GM12872 (cell line): ENCODE measurements around the gene ATP11C.

ENCODE experiments used
- TF ChIP-seq, protein P1 (sequence below): IDR thresholded peaks from 3 replicates; pipeline ENCODE4 v1.5.1; 2011; ENCODE audit warnings: low read depth, mild to moderate bottlenecking, low read length, moderate library complexity; ENCODE audit not compliant: insufficient read depth

The ATP11C gene

DNA sequence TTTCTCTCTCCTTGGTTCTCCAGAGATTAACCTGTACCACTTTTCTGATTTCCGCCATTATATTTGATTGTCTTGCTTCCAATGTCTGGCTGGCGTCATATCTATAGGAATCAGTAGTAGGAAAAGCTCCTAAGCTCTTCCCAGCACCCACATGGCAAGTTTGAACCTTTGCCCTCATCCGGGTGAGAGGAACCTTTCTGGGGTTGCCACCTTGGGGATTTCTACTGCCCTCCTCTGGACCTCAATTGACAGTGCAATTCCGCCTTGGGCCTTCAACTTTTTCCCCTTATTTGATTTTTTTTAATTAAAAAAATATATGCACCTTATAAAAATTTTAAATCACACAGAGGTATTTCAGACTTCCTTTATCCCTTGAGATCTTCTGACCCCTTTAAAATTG lies 34.4 kb upstream of the ATP11C start:
- TF ChIP-seq, protein P1, sequence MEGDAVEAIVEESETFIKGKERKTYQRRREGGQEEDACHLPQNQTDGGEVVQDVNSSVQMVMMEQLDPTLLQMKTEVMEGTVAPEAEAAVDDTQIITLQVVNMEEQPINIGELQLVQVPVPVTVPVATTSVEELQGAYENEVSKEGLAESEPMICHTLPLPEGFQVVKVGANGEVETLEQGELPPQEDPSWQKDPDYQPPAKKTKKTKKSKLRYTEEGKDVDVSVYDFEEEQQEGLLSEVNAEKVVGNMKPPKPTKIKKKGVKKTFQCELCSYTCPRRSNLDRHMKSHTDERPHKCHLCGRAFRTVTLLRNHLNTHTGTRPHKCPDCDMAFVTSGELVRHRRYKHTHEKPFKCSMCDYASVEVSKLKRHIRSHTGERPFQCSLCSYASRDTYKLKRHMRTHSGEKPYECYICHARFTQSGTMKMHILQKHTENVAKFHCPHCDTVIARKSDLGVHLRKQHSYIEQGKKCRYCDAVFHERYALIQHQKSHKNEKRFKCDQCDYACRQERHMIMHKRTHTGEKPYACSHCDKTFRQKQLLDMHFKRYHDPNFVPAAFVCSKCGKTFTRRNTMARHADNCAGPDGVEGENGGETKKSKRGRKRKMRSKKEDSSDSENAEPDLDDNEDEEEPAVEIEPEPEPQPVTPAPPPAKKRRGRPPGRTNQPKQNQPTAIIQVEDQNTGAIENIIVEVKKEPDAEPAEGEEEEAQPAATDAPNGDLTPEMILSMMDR = peak; percentile 48

DNA sequence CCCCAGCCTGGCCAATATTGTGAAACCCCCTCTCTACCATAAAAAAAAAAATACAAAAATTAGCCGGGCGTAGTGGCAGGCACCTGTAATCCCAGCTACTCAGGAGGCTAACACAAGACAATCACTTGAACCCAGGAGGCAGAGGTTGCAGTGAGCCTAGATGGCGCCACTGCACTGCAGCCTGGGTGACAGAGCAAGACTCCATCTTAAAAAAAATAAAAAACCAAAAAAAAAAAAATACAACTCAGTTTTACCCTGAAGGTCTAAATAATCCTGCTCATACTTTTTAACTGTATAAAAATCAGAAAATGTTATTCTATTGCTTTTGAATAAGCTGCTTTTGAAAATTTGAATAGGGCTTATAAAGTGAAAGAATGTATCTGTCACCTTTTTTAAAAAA lies 33.3 kb upstream of the ATP11C start:
- TF ChIP-seq, protein P1 = peak; percentile 23; the same call in 1 of the 3 replicates

DNA sequence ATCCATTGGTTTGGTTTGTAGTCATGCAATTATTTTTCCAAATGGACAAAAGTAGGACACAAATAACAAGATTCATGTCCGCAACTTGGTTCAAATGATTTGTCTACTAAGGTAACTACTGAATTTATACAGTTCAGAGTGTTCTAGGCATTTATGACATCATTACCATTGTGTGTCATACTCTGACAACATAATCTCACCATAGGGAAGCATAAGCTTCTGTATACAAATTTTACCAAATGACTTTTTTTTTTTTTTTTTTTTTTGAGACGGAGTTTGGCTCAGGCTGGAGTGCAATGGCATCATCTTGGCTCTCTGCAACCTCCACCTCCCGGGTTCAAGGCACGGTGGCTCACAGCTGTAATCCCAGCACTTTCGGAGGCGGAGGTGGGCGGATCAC lies 32.6 kb upstream of the ATP11C start, which contains the start of gene CXorf66:
Gene CXorf66 (minus strand): TSS at position 101 of the 400 bp plus-strand sequence. CDS start 25 bp downstream, at position 76.
- TF ChIP-seq, protein P1 = no peak

DNA sequence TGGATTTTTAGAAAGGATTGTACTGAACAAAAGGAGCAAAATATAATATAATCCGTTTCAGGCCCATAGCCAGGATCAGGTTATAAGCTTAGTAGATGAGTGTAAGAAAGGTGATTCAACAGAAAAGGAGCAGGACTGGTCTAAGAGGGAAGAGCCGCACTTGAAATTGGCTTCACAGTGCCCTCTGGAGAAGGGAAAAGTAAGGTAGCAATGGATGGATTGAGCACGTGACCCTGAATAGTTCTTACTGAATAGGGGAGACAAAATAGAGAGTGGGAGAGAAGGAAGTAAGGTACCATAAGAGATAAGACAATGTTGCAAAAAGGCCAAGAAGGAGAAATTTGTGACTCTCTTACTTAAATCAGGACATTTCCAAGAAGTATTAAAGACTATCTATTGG lies 16.9 kb upstream of the ATP11C start:
- TF ChIP-seq, protein P1 = no peak

DNA sequence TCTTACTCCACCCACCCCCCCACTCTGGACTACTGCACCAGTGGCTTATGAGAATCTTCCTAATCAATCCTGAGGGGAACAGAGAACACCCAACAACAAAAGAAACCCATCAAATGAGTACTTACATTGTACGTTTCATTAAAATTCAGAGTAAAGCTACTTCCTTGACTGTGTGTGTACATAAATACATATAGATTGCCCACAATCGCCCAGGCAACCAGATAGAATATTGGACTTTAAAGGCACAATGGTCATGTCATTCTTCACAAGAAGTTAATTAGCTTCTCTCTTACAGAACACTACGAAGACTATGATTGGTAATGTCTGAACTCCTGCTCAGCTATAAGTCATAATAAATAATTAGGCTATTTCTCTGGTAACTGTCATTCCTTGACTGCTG lies 12.2 kb upstream of the ATP11C start:
- TF ChIP-seq, protein P1 = no peak

DNA sequence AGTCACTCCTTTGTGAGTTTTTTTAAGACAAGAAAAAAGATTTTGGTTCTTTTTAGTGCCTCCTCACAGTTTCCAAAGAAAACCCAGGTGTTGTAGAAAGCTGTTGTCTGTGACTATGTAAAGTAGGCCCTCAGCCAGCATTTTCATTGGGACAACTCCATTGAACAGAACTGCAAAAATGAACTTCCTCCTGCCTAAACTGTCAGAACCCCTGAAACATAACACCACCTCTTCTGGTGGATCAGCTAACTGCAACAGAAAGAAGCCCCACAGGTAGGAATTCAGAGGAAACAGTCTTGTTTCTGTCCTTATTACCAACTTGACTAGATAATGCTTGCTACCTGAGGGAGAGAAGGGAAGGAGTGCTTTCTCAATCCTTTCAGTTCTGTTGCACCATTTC lies 3.4 kb upstream of the ATP11C start:
- TF ChIP-seq, protein P1 = peak; percentile 28; the same call in 1 of the 3 replicates

DNA sequence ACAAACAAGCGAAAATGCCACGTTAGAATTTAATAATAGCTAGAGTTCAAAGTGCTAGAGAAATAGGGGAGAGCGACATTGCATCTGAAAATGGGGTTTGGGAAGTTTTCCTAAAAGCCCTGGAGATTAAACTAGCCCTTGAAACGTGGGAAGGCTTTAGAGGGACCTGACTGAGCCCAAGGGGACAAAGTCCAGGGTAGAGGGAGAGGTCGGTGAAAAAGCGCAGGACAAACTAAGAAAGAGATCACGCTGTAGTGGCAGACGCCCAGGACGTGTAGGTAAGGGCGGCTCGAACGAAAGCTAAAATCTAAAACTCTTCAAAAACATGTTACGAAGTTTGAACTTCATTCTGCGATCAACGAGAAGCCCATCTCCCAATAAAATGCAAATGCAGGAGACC lies 1.1 kb upstream of the ATP11C start:
- TF ChIP-seq, protein P1 = no peak
